ENCODE data around the gene ZFY. TPM values are rescaled to one million over a fixed set of nuclear protein-coding genes. Genes with fewer than 3 reads are reported as not detected.

The ZFY gene
- not detected in 2 replicates for total RNA-seq

DNA sequence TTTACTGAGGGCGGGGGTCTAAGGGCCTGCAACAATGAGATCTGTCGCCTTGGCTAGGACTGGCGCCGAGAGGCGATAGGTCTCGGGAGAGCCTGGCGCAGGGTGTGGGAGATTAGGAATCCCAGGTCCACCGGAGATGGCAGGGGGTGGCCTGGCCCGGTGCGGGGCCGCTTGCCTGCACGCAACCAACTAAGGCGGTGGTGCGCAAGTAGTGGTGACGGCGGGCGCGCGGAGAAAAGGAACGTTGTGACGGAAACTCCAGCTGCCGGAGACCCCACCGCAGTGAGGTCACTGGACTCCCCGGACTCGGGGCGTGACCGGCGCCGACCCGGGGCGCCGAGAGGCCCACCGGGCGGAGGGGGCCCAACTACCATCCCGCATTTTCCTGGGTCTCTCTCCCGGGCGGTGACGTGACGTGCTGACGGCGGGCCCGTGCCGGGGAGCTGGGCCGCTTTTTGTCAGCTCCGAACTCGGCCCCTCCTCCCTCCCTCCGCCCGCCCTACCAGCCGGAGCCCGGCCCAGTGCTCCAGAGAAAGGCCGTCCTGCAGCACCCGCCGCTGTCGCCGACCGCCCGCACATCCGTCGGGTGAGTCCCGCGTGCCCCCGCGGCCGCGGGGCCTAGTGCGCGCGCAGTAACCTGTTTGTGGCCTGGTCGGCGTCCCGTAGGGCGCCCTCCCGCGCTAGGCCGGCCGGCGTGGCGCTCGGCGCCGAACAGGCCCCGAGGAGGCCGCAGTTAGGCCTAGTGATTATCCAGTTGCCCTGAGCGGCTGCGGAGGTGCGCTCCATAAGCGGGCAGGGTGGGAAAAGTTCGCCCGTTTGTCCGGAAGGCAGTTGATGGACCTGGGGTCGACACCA lies at the start of gene ZFY:
TSS of gene ZFY (plus strand) at position 521 of the 855 bp plus-strand sequence. CDS start 18,556 bp downstream, outside the sequence.

Other genes with a start within 250 kb of the ZFY start
- gene SRY, start 147.7 kb upstream of the ZFY start, total RNA-seq = not detected in 2 replicates
- gene RPS4Y1, start 93.8 kb upstream of the ZFY start, total RNA-seq = 1.4 TPM in 1 of 2 replicates, not detected in the other